ENCODE results near the gene GABRB2.

GABRB2 gene

DNA sequence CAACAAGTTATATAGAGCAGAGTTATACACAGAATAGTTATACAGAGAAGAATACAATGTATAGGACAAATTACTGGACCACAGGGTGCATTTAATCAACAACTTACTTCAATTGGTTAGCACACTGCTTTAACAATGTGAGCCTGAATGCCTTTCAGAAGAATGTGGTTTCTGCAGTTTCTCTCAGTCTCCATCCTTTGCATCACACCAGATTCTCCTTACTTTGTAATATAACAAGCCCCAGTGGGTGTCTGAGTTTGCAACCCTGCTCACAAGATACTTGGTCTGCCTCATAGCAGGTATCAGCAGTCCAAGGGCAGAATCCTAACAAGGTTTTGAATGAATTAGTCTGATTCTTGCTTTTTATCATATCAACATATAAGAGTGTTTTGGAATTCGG is 114.6 kb downstream of the GABRB2 start:
- H3K27ac Mint-ChIP-seq = no peak overlapping the region
- H3K27me3 Mint-ChIP-seq (ENCODE audit: low read depth) = no peaks in the 10 kb centered on the region
- H3K9me3 Mint-ChIP-seq = no peaks in the 10 kb centered on the region
- H3K36me3 Mint-ChIP-seq (ENCODE audit: low read depth) = no peaks in the 10 kb centered on the region
- no peak overlapping the region for H3K4me3 Mint-ChIP-seq
- H3K4me1 Mint-ChIP-seq = no peaks in the 10 kb centered on the region
- TF ChIP-seq, protein P1, sequence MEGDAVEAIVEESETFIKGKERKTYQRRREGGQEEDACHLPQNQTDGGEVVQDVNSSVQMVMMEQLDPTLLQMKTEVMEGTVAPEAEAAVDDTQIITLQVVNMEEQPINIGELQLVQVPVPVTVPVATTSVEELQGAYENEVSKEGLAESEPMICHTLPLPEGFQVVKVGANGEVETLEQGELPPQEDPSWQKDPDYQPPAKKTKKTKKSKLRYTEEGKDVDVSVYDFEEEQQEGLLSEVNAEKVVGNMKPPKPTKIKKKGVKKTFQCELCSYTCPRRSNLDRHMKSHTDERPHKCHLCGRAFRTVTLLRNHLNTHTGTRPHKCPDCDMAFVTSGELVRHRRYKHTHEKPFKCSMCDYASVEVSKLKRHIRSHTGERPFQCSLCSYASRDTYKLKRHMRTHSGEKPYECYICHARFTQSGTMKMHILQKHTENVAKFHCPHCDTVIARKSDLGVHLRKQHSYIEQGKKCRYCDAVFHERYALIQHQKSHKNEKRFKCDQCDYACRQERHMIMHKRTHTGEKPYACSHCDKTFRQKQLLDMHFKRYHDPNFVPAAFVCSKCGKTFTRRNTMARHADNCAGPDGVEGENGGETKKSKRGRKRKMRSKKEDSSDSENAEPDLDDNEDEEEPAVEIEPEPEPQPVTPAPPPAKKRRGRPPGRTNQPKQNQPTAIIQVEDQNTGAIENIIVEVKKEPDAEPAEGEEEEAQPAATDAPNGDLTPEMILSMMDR (IDR thresholded peaks at IDR 0.05; ENCODE audit: unreplicated experiment in 3 of 3) = no peak

GRCh38 chr5:161421067-161421466 is 125.5 kb downstream of the GABRB2 start:
- Mint-ChIP-seq H3K4me3 (no peak overlapping the region), H3K27ac (no peak overlapping the region), H3K9me3 (no peaks in the 10 kb centered on the region), H3K36me3 (ENCODE audit: low read depth) (no peaks in the 10 kb centered on the region), H3K27me3 (ENCODE audit: low read depth) (no peaks in the 10 kb centered on the region), H3K4me1 (no peaks in the 10 kb centered on the region)
- TF ChIP-seq, protein P1 (IDR thresholded peaks at IDR 0.05; ENCODE audit: unreplicated experiment in 3 of 3) = no peak

- TF ChIP-seq, protein P1 (IDR thresholded peaks at IDR 0.05; ENCODE audit: unreplicated experiment in 3 of 3) = no peak
- no peaks in the 10 kb centered on the region for H3K36me3 Mint-ChIP-seq (ENCODE audit: low read depth)
- no peaks in the 10 kb centered on the region for H3K9me3 Mint-ChIP-seq
- H3K4me1 Mint-ChIP-seq = no peaks in the 10 kb centered on the region
- no peak overlapping the region for H3K4me3 Mint-ChIP-seq
- no peaks in the 10 kb centered on the region for H3K27me3 Mint-ChIP-seq (ENCODE audit: low read depth)
- H3K27ac Mint-ChIP-seq = no peak overlapping the region
These were observed 126.0 kb downstream of the GABRB2 start for GRCh38 chr5:161420521-161420920.

- TF ChIP-seq, protein P1 (IDR thresholded peaks at IDR 0.05; ENCODE audit: unreplicated experiment in 3 of 3) = no peak
- Mint-ChIP-seq H3K9me3 (no peaks in the 10 kb centered on the region), H3K4me1 (no peaks in the 10 kb centered on the region), H3K36me3 (ENCODE audit: low read depth) (no peaks in the 10 kb centered on the region), H3K27me3 (ENCODE audit: low read depth) (no peaks in the 10 kb centered on the region), H3K4me3 (no peak overlapping the region), H3K27ac (no peak overlapping the region)
These were observed 131.6 kb downstream of the GABRB2 start for GRCh38 chr5:161414896-161415295.

DNA sequence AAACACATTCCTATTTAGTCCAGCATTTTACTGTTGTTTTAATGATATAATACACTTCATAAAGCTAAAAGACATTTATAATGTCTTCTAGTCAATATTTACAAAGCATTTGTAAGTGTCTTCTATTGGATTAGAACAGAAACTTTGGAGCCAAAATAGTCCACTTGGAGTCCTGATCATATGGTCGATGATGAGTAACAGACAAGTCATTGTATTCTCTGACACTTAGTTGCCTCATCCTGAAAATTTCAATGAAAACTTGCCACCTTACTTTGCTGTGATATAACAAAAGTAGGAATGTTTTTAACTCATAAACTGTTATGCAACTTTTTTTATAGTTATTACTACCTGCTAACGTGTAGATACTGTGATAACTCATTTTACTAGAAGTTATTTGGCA is 132.5 kb downstream of the GABRB2 start:
- Mint-ChIP-seq H3K4me1 (no peaks in the 10 kb centered on the region), H3K4me3 (no peak overlapping the region), H3K36me3 (ENCODE audit: low read depth) (no peaks in the 10 kb centered on the region), H3K27me3 (ENCODE audit: low read depth) (no peaks in the 10 kb centered on the region), H3K27ac (no peak overlapping the region), H3K9me3 (no peaks in the 10 kb centered on the region)
- TF ChIP-seq, protein P1 (IDR thresholded peaks at IDR 0.05; ENCODE audit: unreplicated experiment in 3 of 3) = no peak

GRCh38 chr5:161412792-161413191 is 133.7 kb downstream of the GABRB2 start:
- no peaks in the 10 kb centered on the region for H3K27me3 Mint-ChIP-seq (ENCODE audit: low read depth)
- H3K27ac Mint-ChIP-seq = no peak overlapping the region
- TF ChIP-seq, protein P1 (IDR thresholded peaks at IDR 0.05; ENCODE audit: unreplicated experiment in 3 of 3) = no peak
- no peaks in the 10 kb centered on the region for H3K4me1 Mint-ChIP-seq
- H3K9me3 Mint-ChIP-seq = no peaks in the 10 kb centered on the region
- no peaks in the 10 kb centered on the region for H3K36me3 Mint-ChIP-seq (ENCODE audit: low read depth)
- H3K4me3 Mint-ChIP-seq = no peak overlapping the region
